Fibroblast of mammary gland (primary cell): ENCODE data around the gene ADAMTSL2.

Experiments used
- DNase-seq: peaks from one replicate; pipeline ENCODE4 v3.0.0-alpha.2; 2010; ENCODE audit warnings: low read depth
- H3K4me3 ChIP-seq: 2 replicates; pipeline ENCODE4 v1.5.1; 2011; ENCODE audit warnings: low read depth, mild to moderate bottlenecking, low read length, moderate library complexity; ENCODE audit not compliant: control insufficient read depth
- TF ChIP-seq, protein P1 (sequence below): conservative IDR thresholded peaks from 2 replicates; pipeline ENCODE4 v1.5.1; 2011; ENCODE audit warnings: low read depth, low read length, inconsistent platforms; ENCODE audit not compliant: control insufficient read depth, insufficient read depth

Gene ADAMTSL2

DNA sequence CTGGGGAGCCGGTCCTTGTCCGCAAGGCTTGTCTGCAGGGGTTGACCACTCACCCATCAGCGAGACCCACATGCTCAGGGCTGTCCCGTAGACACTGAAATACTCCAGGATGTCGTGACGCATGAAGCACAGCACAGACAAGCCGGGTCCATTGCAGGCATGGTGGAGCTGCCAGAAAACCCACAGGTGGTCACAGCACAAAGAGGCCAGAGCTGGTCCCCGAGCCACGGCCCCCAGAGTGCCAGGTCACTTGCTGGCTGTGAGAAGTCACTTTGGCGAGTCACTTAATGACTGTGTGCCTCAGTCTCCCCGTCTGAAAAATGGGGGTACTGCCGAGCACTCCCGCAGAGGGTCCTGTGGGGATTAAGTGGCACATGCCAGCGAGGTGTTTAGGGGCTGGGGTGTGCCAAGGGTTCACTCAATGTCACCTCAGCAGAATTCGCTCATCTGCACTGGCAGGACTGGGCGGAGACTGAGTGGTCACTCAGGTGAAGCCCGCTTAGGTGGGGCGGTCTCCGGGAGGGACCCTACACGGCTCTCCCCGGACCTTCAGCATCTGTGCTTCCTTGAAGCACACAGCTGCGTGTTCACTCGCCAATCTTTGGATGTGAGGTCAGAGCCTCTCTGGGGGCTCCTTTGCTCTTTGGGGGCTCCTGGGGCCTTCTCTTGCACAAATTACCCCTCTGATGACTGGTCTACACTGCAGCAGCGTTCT is 14.2 kb upstream of the ADAMTSL2 start:
- TF ChIP-seq, protein P1, sequence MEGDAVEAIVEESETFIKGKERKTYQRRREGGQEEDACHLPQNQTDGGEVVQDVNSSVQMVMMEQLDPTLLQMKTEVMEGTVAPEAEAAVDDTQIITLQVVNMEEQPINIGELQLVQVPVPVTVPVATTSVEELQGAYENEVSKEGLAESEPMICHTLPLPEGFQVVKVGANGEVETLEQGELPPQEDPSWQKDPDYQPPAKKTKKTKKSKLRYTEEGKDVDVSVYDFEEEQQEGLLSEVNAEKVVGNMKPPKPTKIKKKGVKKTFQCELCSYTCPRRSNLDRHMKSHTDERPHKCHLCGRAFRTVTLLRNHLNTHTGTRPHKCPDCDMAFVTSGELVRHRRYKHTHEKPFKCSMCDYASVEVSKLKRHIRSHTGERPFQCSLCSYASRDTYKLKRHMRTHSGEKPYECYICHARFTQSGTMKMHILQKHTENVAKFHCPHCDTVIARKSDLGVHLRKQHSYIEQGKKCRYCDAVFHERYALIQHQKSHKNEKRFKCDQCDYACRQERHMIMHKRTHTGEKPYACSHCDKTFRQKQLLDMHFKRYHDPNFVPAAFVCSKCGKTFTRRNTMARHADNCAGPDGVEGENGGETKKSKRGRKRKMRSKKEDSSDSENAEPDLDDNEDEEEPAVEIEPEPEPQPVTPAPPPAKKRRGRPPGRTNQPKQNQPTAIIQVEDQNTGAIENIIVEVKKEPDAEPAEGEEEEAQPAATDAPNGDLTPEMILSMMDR: no peak
- no peak overlapping the region for H3K4me3 ChIP-seq
- no peak for DNase-seq

DNA sequence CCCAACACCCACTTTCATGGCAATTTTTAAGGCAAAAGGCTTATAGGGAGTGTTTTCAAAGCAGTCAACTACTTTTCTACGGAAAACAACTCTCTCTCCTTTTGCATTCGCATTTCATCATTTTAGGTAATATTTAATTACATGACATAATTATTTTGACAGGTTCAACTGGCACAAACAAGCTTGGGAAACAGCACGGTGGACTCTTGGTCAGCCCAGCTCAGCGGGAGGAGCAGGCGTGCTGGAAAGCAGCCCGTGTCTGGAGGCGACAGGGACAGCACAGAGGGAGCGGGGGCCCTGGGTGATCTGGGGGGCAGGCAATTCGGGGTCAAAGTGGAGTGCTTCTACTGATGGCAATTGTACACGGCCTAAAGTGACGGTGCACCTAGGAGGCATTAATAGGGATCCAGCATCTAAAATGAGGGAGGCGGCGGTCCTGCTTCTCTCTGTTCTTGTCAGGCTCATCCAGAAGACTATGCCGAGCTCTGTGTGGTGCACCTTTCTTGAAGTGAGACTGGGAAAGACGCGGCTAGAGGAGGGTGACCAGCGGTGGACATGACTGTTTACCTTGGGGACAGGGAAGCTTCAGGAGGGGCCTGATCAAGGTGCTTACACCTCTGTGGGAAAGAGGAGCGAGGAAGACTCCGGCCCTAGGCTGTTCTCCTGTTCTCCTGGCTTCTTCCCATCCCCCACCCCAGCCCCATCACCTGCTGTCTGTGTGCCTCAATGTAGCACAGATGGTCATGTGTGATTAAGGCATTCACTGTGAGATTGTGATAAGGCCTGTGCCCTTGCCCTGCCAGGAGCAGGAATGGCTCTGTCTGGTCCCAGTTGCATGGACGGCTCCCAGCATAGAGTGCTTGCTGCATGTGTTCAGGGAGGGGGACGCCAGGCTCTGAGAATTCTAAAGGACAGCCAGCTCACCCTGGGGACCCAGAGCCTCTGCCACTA is 13.1 kb upstream of the ADAMTSL2 start:
- TF ChIP-seq, protein P1: no peak
- DNase-seq: no peak
- no peak overlapping the region for H3K4me3 ChIP-seq

- no peak for DNase-seq
- H3K4me3 ChIP-seq: no peak overlapping the region
- TF ChIP-seq, protein P1: no peak
These were observed 12.2 kb upstream of the ADAMTSL2 start for GRCh38 chr9:133522073-133522910.

- TF ChIP-seq, protein P1: no peak
- no peak for DNase-seq
- no peak overlapping the region for H3K4me3 ChIP-seq
These were observed 11.4 kb upstream of the ADAMTSL2 start for GRCh38 chr9:133523106-133523505.

DNA sequence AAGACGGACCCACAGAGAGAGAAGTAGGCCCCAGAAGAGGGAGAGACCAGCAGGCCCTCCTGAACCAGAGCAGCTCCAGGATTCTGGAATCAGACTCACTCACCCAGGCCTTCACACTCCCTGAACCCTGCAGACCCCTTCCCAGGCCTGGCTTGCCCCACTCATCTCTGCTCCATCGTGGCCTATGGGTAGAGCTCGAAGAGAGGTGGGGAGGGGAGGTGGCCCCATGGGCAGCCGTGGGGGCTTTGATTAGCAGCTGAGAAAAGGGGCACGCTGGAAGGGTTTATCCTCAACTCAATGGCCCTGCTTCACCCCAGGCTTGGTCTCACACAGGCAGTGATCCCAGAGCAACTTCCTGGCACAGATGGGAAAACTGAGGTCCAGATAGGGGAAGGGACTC is 10.4 kb upstream of the ADAMTSL2 start:
- TF ChIP-seq, protein P1: no peak
- DNase-seq: no peak
- H3K4me3 ChIP-seq: no peak overlapping the region

GRCh38 chr9:133524679-133525228 is 9.8 kb upstream of the ADAMTSL2 start, which contains the start of gene MYMK:
TSS of gene MYMK (minus strand) at chr9:133524959. CDS start at chr9:133524844, 115 bp downstream.
- H3K4me3 ChIP-seq: no peak within 1 kb of the TSS
- TF ChIP-seq, protein P1: no peak
- DNase-seq: no peak
